A549 (cell line): ENCODE results near the gene MMP11. TPM values are rescaled to one million over a fixed set of nuclear protein-coding genes. Genes with fewer than 3 reads are reported as not detected.

Experiments
- ATAC-seq, 2 experiments: fragments of 200-7000 bp in 1 of 2; fragments of >200 bp in 1 of 2; cut with Nextera tagmentation in 1 of 2; cut with Tn5 transposase in 1 of 2; 3 replicates each; pipeline versions ENCODE4 v1.8.0 to v1.9.1; 2018 to 2020; ENCODE audit warnings: mild to moderate bottlenecking in 1 of 2, moderate library complexity in 1 of 2
- CTCF ChIA-PET: fragments of 300-600 bp; sonication (Branson Sonifier 250); formaldehyde crosslinking; extraction: SDS; loops from one replicate; lab custom pipeline; 2021; ENCODE audit warnings: antibody characterized with exemption, inconsistent platforms; lab: Yijun Ruan, JAX
- POLR2A ChIA-PET: fragments of 350-600 bp; formaldehyde crosslinking; extraction: SDS; loops from one replicate; lab custom pipeline; 2021; ENCODE audit warnings: antibody characterized with exemption, inconsistent platforms; lab: Yijun Ruan, JAX
- DNase-seq, 2 experiments: peaks; one replicate each; pipeline versions ENCODE4 v3.0.0 to v3.0.0-alpha.2; 2011 to 2016; ENCODE audit warnings: low read depth in 1 of 2, low spot score in 1 of 2
- FAIRE-seq: peaks from 2 replicates; lab custom pipeline; 2011; peaks lifted over from hg19 to GRCh38; lab: Jason Lieb, UNC
- H3K27ac ChIP-seq, 2 experiments: fragments of >200 bp; sonication (Bioruptor Twin); formaldehyde crosslinking; 3 replicates each; pipeline ENCODE4 v1.5.1; 2016 to 2017
- H3K4me1 ChIP-seq: fragments of >200 bp; sonication (Bioruptor Twin); formaldehyde crosslinking; 3 replicates; pipeline ENCODE4 v1.6.1; 2016
- H3K4me2 ChIP-seq: fragments of >200 bp; sonication (Bioruptor Twin); formaldehyde crosslinking; 3 replicates; pipeline ENCODE4 v1.6.1; 2016
- H3K4me3 ChIP-seq: fragments of >200 bp; sonication (Bioruptor Twin); formaldehyde crosslinking; 3 replicates; pipeline ENCODE4 v1.5.1; 2016
- H3K9me3 ChIP-seq: fragments of >200 bp; sonication (Bioruptor Twin); formaldehyde crosslinking; 3 replicates; pipeline ENCODE4 v1.6.1; 2016
- CBX2 ChIP-seq: fragments of 200-600 bp; sonication (generic); IDR thresholded peaks from 2 replicates; pipeline ENCODE4 v1.6.1; 2016; ENCODE audit warnings: low read depth, mild to moderate bottlenecking, borderline replicate concordance
- CHD2 ChIP-seq: fragments of 150-350 bp; IDR thresholded peaks from 2 replicates; pipeline ENCODE4 v1.6.1; 2014; ENCODE audit warnings: low read length; ENCODE audit not compliant: partially characterized antibody
- EHF ChIP-seq: fragments of 250-450 bp; sonication (Bioruptor Pico); IDR thresholded peaks from 2 replicates; pipeline ENCODE4 v1.5.0; 2020; ENCODE audit warnings: mild to moderate bottlenecking
- EHMT2 ChIP-seq: fragments of 200-600 bp; sonication (generic); IDR thresholded peaks from 2 replicates; pipeline ENCODE4 v1.6.1; 2016; ENCODE audit warnings: antibody characterized with exemption, low read depth, mild to moderate bottlenecking, moderate library complexity
- EP300 ChIP-seq, 2 experiments: fragments of >200 bp; sonication (Bioruptor Twin); formaldehyde crosslinking; IDR thresholded peaks; 2 replicates in 1 of 2; 3 replicates in 1 of 2; pipeline ENCODE4 v1.6.1; 2016 to 2017
- FOXS1 ChIP-seq: fragments of 250-450 bp; sonication (Bioruptor Pico); IDR thresholded peaks from 2 replicates; pipeline ENCODE4 v1.5.0; 2020; ENCODE audit warnings: mild to moderate bottlenecking, moderate library complexity
- HEYL ChIP-seq: fragments of 250-450 bp; sonication (Bioruptor Pico); IDR thresholded peaks from 2 replicates; pipeline ENCODE4 v1.8.0; 2021; ENCODE audit warnings: mild to moderate bottlenecking, moderate library complexity
- HOXB13 ChIP-seq: fragments of 250-450 bp; sonication (Bioruptor Pico); IDR thresholded peaks from 2 replicates; pipeline ENCODE4 v1.5.0; 2020; ENCODE audit warnings: low read depth, mild to moderate bottlenecking, moderate library complexity
- HOXB5 ChIP-seq: fragments of 250-450 bp; sonication (Bioruptor Pico); IDR thresholded peaks from 2 replicates; pipeline ENCODE4 v1.5.0; 2020; ENCODE audit warnings: mild to moderate bottlenecking, moderate library complexity
- KDM1A ChIP-seq: fragments of 200-600 bp; sonication (generic); IDR thresholded peaks from 2 replicates; pipeline ENCODE4 v1.6.1; 2016; ENCODE audit warnings: low read depth, mild to moderate bottlenecking
- MAZ ChIP-seq: fragments of 150-350 bp; IDR thresholded peaks from 2 replicates; pipeline ENCODE4 v1.6.1; 2014; ENCODE audit warnings: antibody characterized with exemption, low read depth, low read length, borderline replicate concordance
- NFE2L2 ChIP-seq: fragments of 150-350 bp; conservative IDR thresholded peaks from 2 replicates; pipeline ENCODE4 v1.6.1; 2014; ENCODE audit warnings: low read length
- NPAS2 ChIP-seq: fragments of 250-450 bp; sonication (Bioruptor Pico); IDR thresholded peaks from 2 replicates; pipeline ENCODE4 v1.8.0; 2022; ENCODE audit warnings: mild to moderate bottlenecking, moderate library complexity, borderline replicate concordance
- POLR2A ChIP-seq: IDR thresholded peaks from 2 replicates; pipeline ENCODE4 v1.6.1; 2012; ENCODE audit warnings: mild to moderate bottlenecking, low read length
- POLR2AphosphoS2 ChIP-seq: conservative IDR thresholded peaks from 2 replicates; pipeline ENCODE4 v1.6.1; 2012; ENCODE audit warnings: low read length, improper control_type of control experiment, inconsistent platforms
- RAD21 ChIP-seq, 2 experiments: fragments of >200 bp in 1 of 2; sonication (Bioruptor Twin) in 1 of 2; formaldehyde crosslinking in 1 of 2; IDR thresholded peaks in 1 of 2; conservative IDR thresholded peaks in 1 of 2; 2 replicates in 1 of 2; 3 replicates in 1 of 2; pipeline ENCODE4 v1.6.1; 2012 to 2018; ENCODE audit warnings: inconsistent platforms in 1 of 2
- RARB ChIP-seq: fragments of 250-450 bp; sonication (Bioruptor Pico); IDR thresholded peaks from 2 replicates; pipeline ENCODE4 v1.8.0; 2021; ENCODE audit warnings: mild to moderate bottlenecking, moderate library complexity
- RNF2 ChIP-seq: fragments of 200-600 bp; sonication (generic); IDR thresholded peaks from 2 replicates; pipeline ENCODE4 v1.6.1; 2016; ENCODE audit warnings: low read depth, mild to moderate bottlenecking, antibody characterized with exemption, moderate library complexity, borderline replicate concordance
- TP53 ChIP-seq: fragments of 250-450 bp; sonication (Bioruptor Pico); IDR thresholded peaks from 2 replicates; pipeline ENCODE4 v1.5.0; 2021; ENCODE audit warnings: mild to moderate bottlenecking, moderate library complexity
- ZSCAN20 ChIP-seq: fragments of 250-450 bp; sonication (Bioruptor Pico); IDR thresholded peaks from 2 replicates; pipeline ENCODE4 v1.8.0; 2022; ENCODE audit warnings: mild to moderate bottlenecking, moderate library complexity
- WGBS: methylation state at CpG from one replicate; pipeline ENCODE4 v1.1.6; 2017; ENCODE audit errors: missing lambda C conversion rate; 5-methylcytosine and 5-hydroxymethylcytosine counted together
- polyA plus RNA-seq, 4 experiments: library from polyadenylated mRNA; depleted of rRNA in 3 of 4; stranded (reverse); fragments of >200 nt; fragmentation: RNase III in 1 of 4; extraction: RNeasy Plus Mini Kit Qiagen cat#74134 plus additional on column Dnase treatment in 1 of 4; gene quantifications; 2 replicates in 3 of 4; 3 replicates in 1 of 4; pipeline ENCODE4 v1.2.3, GENCODE V29; 2011 to 2017
- TF ChIP-seq, protein P1 (sequence below): fragments of 450-650 bp; IDR thresholded peaks from 2 replicates; pipeline ENCODE4 v1.6.1; 2014; ENCODE audit warnings: antibody characterized with exemption
- TF ChIP-seq, protein P2 (sequence below): fragments of >200 bp; sonication (Bioruptor Twin); formaldehyde crosslinking; IDR thresholded peaks from 3 replicates; pipeline ENCODE4 v1.6.1; 2016
- TF ChIP-seq, protein P3 (sequence below): IDR thresholded peaks from 2 replicates; pipeline ENCODE4 v1.6.1; 2012; ENCODE audit warnings: low read depth, borderline replicate concordance
- TF ChIP-seq, protein P4 (sequence below): fragments of 250-450 bp; sonication (Bioruptor Pico); IDR thresholded peaks from 2 replicates; pipeline ENCODE4 v1.5.0; 2021; ENCODE audit warnings: mild to moderate bottlenecking, moderate library complexity, borderline replicate concordance
- TF ChIP-seq, protein P5 (sequence below): IDR thresholded peaks from 2 replicates; pipeline ENCODE4 v1.6.1; 2012

Gene MMP11
- polyA plus RNA-seq, 2 of the 4 experiments (the other 2 are of a cell fraction): 0.23 to 0.36 TPM

DNA sequence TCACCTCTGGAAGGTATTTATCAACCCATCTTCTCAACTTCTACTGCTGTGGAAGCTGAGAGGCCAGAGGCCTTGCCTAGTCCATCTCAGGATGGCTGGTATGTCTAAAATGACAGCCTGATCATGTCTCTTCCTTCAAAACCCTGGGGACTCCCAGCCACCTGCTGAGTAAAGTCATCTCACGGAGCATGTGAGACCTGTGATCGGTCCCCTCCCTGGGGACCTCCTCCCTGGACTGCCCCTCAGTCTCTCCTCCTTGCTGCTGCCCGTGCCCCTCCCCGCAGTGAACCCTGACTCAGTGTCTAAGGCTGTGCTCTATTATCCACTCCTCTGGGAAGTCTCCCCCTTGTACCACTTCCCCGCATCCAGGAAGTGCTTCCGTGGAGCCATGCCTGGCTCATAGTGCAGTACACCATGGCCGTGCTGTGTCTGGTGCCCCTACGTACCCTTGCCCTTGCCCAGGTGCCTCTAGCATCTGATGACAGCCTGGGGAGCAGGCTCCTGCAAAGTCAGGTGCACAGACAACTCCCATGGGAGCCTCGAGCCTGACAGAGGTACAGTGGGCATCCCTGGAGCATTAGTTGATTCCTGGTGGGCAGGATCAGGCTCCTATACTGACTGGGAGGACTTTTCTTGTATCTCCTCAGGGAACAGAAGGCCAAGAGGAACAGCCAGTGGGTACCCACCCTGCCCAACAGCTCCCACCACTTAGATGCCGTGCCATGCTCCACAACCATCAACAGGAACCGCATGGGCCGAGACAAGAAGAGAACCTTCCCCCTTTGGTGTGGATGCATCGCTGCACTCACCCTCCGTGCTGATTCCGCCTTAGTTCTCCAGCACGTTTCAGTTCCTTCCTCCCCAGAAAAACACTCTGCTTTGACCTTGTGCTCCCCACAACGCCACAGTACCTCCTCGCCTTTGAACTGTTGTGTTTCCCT lies 27.9 kb downstream of the MMP11 start:
- no peak for DNase-seq
- ATAC-seq: no peak
- no peak overlapping the region for H3K4me2 ChIP-seq
- TF ChIP-seq RAD21 (conservative IDR thresholded peaks at IDR 0.05 in 1 of 2, IDR thresholded peaks at IDR 0.05 in 1 of 2): no peak
- TF ChIP-seq CHD2: no peak
- TF ChIP-seq HOXB5: no peak
- 96% methylated on average over 18 of the region's 18 CpGs for WGBS
- no peak overlapping the region for H3K27ac ChIP-seq
- no peak for FAIRE-seq
- CTCF ChIA-PET: interaction anchor here (1.6 kb wide), 1 partner anchor 45 kb away, joined by 5 read pairs; no protein-coding TSS in a partner anchor
- H3K4me1 ChIP-seq: no peaks in the 10 kb centered on the region
- H3K9me3 ChIP-seq: no peaks in the 10 kb centered on the region
- POLR2A ChIA-PET: no interaction called here
- H3K4me3 ChIP-seq: no peak overlapping the region

DNA sequence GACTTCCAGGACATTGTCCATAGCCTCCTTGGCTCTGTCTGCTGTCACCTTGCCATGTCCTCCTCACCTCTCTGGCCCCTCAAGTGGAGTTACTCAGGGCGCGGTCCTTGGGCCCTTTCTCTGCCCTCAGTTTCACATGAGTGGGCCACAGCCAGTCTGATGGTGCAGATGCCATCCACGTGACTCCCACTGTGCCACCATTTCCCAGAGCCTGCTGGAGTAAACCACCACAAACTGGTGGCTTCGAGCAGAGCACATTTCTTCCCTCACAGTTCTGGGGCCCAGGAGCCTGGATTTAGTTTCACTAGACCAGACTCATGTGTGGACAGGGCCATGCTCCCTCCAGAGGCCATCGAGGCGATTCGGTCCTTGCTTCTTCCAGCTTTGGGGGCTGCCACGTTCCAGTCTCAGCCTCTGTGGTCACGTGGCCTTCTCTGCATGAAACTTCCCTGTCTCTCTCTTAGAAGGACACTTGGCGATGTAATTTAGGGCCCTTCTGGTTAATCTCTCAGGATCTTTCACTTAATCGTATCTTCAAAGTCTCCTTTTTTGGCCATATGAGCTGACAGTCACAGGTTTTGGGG lies 28.7 kb downstream of the MMP11 start:
- CTCF ChIA-PET: interaction anchor here (1.8 kb wide), 1 partner anchor 48 kb away, joined by 6 read pairs; no protein-coding TSS in a partner anchor
- DNase-seq: no peak
- WGBS: 93% methylated on average over 9 of the region's 11 CpGs
- H3K4me1 ChIP-seq: no peaks in the 10 kb centered on the region
- ATAC-seq: no peak
- H3K9me3 ChIP-seq: no peaks in the 10 kb centered on the region
- H3K4me3 ChIP-seq: no peak overlapping the region
- no peak overlapping the region for H3K27ac ChIP-seq
- H3K4me2 ChIP-seq: no peak overlapping the region
- FAIRE-seq: no peak
- TF ChIP-seq EHMT2: no peak
- TF ChIP-seq RNF2: no peak
- TF ChIP-seq CHD2: no peak
- TF ChIP-seq TP53 (CRISPR knock-in tag): no peak
- no peak for TF ChIP-seq POLR2A
- no peak for TF ChIP-seq KDM1A
- no peak for TF ChIP-seq HOXB5
- TF ChIP-seq, protein P1, sequence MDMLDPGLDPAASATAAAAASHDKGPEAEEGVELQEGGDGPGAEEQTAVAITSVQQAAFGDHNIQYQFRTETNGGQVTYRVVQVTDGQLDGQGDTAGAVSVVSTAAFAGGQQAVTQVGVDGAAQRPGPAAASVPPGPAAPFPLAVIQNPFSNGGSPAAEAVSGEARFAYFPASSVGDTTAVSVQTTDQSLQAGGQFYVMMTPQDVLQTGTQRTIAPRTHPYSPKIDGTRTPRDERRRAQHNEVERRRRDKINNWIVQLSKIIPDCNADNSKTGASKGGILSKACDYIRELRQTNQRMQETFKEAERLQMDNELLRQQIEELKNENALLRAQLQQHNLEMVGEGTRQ: no peak
- no peak for TF ChIP-seq NFE2L2
- TF ChIP-seq HEYL: no peak
- no peak for TF ChIP-seq NPAS2
- TF ChIP-seq, protein P2, sequence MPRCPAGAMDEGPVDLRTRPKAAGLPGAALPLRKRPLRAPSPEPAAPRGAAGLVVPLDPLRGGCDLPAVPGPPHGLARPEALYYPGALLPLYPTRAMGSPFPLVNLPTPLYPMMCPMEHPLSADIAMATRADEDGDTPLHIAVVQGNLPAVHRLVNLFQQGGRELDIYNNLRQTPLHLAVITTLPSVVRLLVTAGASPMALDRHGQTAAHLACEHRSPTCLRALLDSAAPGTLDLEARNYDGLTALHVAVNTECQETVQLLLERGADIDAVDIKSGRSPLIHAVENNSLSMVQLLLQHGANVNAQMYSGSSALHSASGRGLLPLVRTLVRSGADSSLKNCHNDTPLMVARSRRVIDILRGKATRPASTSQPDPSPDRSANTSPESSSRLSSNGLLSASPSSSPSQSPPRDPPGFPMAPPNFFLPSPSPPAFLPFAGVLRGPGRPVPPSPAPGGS: no peak
- TF ChIP-seq EHF (CRISPR knock-in tag): no peak
- TF ChIP-seq, protein P3, sequence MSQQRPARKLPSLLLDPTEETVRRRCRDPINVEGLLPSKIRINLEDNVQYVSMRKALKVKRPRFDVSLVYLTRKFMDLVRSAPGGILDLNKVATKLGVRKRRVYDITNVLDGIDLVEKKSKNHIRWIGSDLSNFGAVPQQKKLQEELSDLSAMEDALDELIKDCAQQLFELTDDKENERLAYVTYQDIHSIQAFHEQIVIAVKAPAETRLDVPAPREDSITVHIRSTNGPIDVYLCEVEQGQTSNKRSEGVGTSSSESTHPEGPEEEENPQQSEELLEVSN: no peak
- no peak for TF ChIP-seq MAZ
- POLR2A ChIA-PET: no interaction called here

DNA sequence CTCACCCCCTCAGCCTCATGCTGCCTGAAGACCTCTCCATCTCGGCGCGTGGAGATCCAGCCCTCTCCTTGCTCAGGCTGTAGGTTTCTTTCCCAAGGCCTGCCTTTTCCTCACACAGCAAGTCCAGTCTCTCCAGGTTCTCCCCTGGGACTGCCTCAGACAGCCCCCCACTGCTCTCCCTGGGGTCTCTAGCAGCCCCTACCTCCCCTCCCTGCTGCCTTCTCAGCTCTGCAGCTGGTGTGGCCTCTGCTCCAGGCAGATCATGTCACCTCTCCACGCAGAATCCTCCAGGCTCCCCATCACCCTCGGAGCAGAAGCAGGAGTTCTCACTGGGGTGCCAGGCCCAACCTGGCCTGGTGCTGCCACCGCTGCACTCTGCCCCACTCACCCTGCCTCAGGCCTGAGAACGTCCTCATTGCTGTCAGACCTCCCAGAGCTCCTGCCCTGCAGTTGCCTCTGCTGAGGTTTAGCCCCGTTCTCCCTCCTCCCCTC lies 29.3 kb downstream of the MMP11 start:
- no peak overlapping the region for H3K4me2 ChIP-seq
- ChIA-PET CTCF (interaction anchor here (1.8 kb wide), 1 partner anchor 48 kb away, joined by 6 read pairs; no protein-coding TSS in a partner anchor), POLR2A (no interaction called here)
- no peaks in the 10 kb centered on the region for H3K9me3 ChIP-seq
- DNase-seq (no peak), FAIRE-seq (no peak), ATAC-seq (no peak)
- no peak overlapping the region for H3K4me3 ChIP-seq
- H3K4me1 ChIP-seq: no peaks in the 10 kb centered on the region
- 96% methylated on average over 8 of the region's 8 CpGs for WGBS
- no peak overlapping the region for H3K27ac ChIP-seq
- TF ChIP-seq, protein P4, sequence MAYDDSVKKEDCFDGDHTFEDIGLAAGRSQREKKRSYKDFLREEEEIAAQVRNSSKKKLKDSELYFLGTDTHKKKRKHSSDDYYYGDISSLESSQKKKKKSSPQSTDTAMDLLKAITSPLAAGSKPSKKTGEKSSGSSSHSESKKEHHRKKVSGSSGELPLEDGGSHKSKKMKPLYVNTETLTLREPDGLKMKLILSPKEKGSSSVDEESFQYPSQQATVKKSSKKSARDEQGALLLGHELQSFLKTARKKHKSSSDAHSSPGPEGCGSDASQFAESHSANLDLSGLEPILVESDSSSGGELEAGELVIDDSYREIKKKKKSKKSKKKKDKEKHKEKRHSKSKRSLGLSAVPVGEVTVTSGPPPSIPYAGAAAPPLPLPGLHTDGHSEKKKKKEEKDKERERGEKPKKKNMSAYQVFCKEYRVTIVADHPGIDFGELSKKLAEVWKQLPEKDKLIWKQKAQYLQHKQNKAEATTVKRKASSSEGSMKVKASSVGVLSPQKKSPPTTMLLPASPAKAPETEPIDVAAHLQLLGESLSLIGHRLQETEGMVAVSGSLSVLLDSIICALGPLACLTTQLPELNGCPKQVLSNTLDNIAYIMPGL (CRISPR knock-in tag): no peak
- TF ChIP-seq ZSCAN20 (CRISPR knock-in tag) (no peak), POLR2AphosphoS2 (no peak), EP300 (IDR thresholded peaks at IDR 0.05) (no peak), TP53 (CRISPR knock-in tag) (no peak), FOXS1 (CRISPR knock-in tag) (no peak), CBX2 (no peak), RARB (CRISPR knock-in tag) (no peak), KDM1A (no peak), HOXB13 (CRISPR knock-in tag) (no peak)
- TF ChIP-seq, protein P5, sequence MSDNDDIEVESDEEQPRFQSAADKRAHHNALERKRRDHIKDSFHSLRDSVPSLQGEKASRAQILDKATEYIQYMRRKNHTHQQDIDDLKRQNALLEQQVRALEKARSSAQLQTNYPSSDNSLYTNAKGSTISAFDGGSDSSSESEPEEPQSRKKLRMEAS: no peak
